AG04449 (cell line): ENCODE data around the gene PNMA8C.
A peak's percentile ranks its signal among the peaks of the same experiment; 100 is the strongest.

ENCODE experiments used
- CTCF ChIA-PET: fragments of 350-600 bp; formaldehyde crosslinking; extraction: SDS; loops from one replicate; lab custom pipeline; 2021; ENCODE audit warnings: antibody characterized with exemption; lab: Yijun Ruan, JAX
- POLR2A ChIA-PET: fragments of 400-600, 350-600 bp; formaldehyde crosslinking; extraction: SDS; loops from one replicate; lab custom pipeline; 2020; ENCODE audit warnings: antibody characterized with exemption, inconsistent platforms; lab: Yijun Ruan, JAX
- DNase-seq: peaks from one replicate; pipeline ENCODE4 v3.0.0-alpha.2; 2010; ENCODE audit warnings: low read depth, low spot score
- H3K4me3 ChIP-seq: 2 replicates; pipeline ENCODE4 v1.5.1; 2011; ENCODE audit warnings: low read depth, mild to moderate bottlenecking, control low read depth, low read length
- CTCF ChIP-seq: IDR thresholded peaks from one replicate; pipeline ENCODE4 v1.5.1; 2011; ENCODE audit warnings: mild to moderate bottlenecking, moderate library complexity, low read length, control low read depth, inconsistent platforms; ENCODE audit not compliant: insufficient read depth; ENCODE audit errors: missing control alignments

Gene PNMA8C

GRCh38 chr19:46431824-46432223 is 3.1 kb upstream of the PNMA8C start:
- TF ChIP-seq CTCF: no peak
- no peak overlapping the region for H3K4me3 ChIP-seq
- POLR2A ChIA-PET: no interaction called here
- no peak for DNase-seq
- CTCF ChIA-PET: interaction anchor here (1.6 kb wide), 1 partner anchor 36 kb away, joined by 4 read pairs; no protein-coding TSS in a partner anchor

- CTCF ChIA-PET: no interaction called here
- no peak for TF ChIP-seq CTCF
Observed at GRCh38 chr19:46429999-46430398, 1.3 kb upstream of the PNMA8C start.

GRCh38 chr19:46427518-46428045 is 1.2 kb downstream of the PNMA8C start:
- DNase-seq: no peak
- POLR2A ChIA-PET: no interaction called here
- CTCF ChIA-PET: interaction anchor here (0.7 to 1.8 kb wide), 2 partner anchors 25 to 102 kb away, joined by 3 to 4 read pairs; no protein-coding TSS in a partner anchor
- no peak overlapping the region for H3K4me3 ChIP-seq
- no peak for TF ChIP-seq CTCF

More at GRCh38 chr19:46429999-46430398, 1.3 kb upstream of the PNMA8C start:
- POLR2A ChIA-PET: interaction anchor here (0.6 kb wide), 1 partner anchor 14 kb away, joined by 4 read pairs; no protein-coding TSS in a partner anchor
- H3K4me3 ChIP-seq: no peak overlapping the region
- no peak for DNase-seq

- peak overlapping the region; percentile 59 for H3K4me3 ChIP-seq
- no peak for DNase-seq
- ChIA-PET POLR2A (no interaction called here), CTCF (interaction anchor here (1.8 kb wide), 1 partner anchor 24 kb away, joined by 4 read pairs; no protein-coding TSS in a partner anchor)
- TF ChIP-seq CTCF: no peak
Observed at GRCh38 chr19:46426506-46427162, 2.1 kb downstream of the PNMA8C start.

- POLR2A ChIA-PET: no interaction called here
- H3K4me3 ChIP-seq: peak overlapping the region; percentile 59
- TF ChIP-seq CTCF: no peak
Observed at GRCh38 chr19:46426035-46426505, 2.7 kb downstream of the PNMA8C start.

GRCh38 chr19:46423188-46423587 is 5.5 kb downstream of the PNMA8C start:
- DNase-seq: no peak
- ChIA-PET POLR2A (interaction anchor here (0.7 kb wide), 1 partner anchor 152 kb away, joined by 3 read pairs; no protein-coding TSS in a partner anchor), CTCF (interaction anchor here (2.1 kb wide), 1 partner anchor 28 kb away, joined by 8 read pairs; no protein-coding TSS in a partner anchor)
- no peak for TF ChIP-seq CTCF
- H3K4me3 ChIP-seq: no peak overlapping the region

More at GRCh38 chr19:46426035-46426505, 2.7 kb downstream of the PNMA8C start:
- DNase-seq: no peak
- CTCF ChIA-PET: interaction anchor here (1.2 to 1.8 kb wide), 2 partner anchors 23 to 30 kb away, joined by 3 to 4 read pairs; no protein-coding TSS in a partner anchor
